GM19328 (cell line): ENCODE measurements around the gene SPTBN1.

Experiments
- ATAC-seq: cut with Tn5 transposase; IDR thresholded peaks from one replicate; pipeline ENCODE4 v1.9.1; 2021; ENCODE audit warnings: mild to moderate bottlenecking, moderate library complexity; ENCODE audit not compliant: unreplicated experiment

Gene SPTBN1

DNA sequence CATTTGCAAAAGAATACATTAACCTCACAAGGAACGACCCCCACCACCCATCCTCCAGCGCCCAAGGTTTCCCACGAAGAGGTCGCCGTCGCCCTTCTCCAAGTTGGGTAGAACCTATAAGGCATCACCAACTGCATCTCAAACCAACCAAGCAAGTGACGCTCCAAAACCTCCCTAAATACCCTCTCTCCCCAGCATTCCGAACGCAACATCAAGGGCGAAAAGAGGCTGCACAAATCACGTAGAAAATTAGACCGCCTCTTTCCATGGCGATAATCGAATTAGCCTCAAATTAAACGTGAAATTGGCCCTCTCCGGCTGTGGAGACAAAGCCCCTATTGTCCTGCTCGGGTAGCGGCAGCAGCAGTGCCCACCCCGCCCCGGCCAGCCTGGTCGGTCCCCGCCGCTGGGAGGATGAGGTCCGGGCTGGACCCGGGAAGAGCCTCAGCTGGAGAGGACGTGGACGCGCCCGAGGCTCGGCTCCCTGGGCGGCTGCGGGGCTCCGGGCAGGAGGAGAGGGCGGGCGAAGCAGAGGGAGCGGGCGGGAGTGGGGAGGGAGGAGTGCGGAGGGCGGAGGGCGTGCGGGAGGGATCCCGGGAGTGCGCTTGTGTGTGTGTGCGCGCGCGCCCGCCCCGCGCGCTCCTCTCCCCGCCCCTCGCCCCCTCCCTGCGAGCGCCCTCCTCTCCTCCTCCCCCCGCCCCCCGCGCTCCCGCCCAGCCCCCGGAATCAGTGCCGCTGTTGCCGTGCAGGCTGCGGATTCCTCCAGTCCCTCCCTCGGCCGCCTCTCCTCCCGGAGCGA is at the start of gene SPTBN1:
SPTBN1 (plus strand) TSS at position 765 of the 799 bp plus-strand sequence. CDS start 70,092 bp downstream, outside the sequence.
- no peak for ATAC-seq

DNA sequence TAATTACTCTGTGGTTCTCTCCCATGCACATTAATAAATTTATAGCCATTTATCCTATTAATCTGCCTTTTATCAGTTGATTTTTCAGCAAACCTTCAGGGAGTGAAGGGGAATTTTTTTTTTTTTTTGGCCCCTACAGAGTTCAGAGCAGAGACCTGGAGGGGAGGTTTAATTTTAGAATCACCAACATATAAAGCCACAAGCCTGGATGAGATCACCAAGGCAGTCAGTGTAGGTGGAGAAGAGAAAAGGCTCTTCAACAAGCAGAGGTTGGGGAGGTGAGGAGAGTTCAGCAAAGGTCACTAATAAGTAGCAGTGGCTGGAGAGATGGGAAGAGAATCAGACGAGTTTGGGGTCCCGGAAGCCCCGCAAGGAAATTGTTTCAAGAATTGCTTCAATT is 48.4 kb upstream of the SPTBN1 start:
- no peak for ATAC-seq

DNA sequence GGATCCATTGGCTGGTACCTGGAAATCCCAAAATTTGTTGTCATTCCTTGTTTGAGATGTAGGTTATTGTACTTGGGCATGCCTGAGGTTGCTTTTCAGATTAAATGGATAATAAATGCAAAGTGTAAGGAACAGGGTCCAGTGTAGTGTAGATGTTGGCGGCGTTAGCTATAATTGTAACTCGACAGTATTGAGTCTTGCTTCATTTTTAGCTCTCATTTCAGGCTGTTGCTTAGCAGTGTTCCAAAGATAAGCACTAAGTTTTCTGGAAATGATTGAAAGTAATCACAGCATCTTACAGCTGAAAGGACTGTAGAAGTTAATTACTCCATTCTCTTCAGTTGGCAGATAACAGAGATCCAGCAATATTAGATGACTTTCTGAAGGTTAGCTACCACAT is 47.8 kb upstream of the SPTBN1 start:
- ATAC-seq, result no peak

DNA sequence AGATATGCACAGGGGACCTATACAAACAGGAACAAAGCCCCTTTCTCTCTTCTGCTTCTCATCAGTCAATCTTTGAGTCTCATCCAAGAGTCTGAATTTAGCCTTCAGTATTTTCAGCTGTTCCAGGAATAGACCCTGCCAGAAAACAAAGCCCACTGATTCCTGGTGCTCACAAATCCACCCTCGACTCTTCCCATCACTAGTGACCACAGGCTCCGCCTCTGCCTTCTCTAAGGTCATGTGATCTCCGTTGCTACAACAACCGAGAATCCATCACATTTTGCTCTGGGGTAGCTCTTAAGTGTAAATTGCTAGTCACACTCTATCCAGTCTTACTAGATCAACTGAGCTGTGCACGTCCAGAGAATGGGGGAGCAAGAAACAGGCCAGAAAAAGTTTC is 46.4 kb upstream of the SPTBN1 start:
- no peak for ATAC-seq

DNA sequence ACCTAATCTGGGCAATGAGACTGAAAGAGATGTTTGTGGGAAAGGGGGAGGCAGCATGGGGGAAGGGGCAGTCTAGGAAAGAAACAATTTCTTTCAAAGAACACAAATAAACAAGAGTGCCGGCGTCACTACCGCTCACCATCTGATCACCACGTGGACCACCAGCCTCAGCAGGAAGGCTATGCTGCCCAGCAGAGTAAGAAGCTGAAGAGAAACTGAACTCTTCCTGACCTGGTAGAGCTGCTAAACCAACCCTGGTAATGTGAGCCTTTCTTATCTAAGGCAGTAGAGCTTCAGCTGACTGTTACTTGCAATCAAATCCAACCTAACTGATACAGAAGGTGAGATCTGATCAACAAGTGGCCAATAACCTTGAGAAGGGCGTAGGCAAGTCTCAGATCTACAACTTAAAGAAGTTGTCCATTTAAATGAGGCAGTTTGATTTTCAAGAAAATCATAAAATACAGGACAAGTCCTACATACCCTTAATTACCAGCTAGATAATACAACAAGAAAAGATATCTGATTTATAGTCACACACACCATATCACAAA is 44.2 kb upstream of the SPTBN1 start:
- ATAC-seq, result no peak

DNA sequence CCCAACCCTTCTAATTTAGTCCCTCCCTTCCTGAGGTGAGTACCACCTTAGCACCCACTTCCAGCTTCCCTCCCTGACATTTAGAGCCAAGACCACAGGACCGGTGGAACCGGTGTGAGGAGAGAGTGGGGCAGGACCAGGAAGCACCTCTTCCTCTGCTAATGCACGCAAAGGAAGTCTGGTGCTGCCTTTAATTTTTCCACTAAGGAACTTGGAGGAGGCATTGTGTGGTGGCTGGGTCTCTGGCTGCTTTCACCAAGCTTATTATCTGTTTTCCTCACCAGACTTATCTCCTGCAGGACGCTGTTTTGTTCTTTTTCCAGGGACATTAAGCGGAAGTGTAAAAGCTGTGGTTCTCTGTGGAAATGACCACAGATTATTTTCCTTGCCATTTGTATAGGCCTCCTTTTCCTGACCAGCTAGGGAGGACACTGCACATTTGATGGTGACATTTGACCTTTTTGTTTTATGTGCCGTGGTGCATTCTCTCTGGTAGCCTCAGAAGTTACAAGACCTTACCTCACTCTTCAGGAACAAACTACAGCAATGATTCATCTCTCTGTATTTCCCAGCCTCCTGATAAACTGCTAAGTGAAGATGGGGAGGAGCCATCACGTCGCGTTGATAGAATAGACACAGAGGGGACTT is 39.8 kb upstream of the SPTBN1 start:
- ATAC-seq, result no peak

DNA sequence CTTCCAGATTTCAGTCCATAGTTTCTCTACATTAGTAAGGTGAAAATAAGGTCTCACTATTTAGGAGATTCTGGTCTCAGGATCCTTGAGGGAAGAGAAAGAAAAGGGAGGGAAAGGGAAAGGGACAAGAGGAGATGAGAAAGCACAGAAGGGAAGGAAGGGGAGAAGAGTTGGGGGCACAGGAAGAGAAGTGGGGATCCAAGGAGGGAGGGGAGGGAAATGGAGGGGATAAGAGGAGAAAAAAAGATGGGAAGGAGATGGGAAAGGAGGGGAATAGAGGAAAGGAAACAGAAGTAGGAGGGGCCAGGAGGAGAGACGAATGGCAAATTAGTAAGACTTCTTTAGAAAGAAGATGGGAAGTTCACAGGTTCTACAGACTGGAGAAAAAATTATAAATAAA is 39.2 kb upstream of the SPTBN1 start:
- ATAC-seq, result no peak

DNA sequence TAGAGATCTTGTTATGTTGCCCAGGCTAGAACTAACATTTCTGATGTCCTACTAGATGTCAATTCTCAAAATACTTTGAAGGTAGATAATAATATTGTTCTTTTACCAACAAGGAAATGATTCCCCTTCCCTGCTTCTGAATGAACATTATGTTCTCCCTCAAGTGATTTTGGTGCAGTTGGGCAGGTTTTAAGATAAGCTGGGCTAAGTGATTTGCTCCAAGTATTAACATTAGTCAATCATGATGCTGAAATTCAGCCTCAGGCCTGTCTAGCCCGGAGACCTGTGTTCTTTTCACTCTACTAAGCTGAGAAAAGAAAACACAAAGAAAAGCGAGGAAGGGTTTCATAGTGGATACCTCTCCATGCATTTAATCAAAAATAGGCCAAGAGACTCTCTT is 38.5 kb upstream of the SPTBN1 start:
- ATAC-seq, result no peak

DNA sequence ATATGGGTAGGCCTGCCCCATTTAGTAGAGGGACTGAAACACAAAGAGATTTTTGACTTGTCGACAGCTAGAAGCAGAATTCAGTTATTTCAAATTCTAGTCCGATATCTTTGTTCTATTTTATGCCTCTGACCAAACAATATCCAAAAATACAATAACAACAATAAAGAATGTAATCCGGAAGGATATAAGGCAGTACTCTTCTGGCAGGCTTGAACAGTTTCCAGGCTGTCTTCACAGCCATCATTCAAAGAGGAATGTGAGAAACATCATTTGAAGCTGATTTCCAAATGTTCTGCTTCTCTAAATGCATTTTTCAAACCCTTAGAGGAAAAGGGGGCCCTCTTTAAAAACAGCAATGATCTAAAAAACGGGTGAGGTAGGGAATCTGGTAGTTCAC is 36.7 kb upstream of the SPTBN1 start:
- no peak for ATAC-seq

DNA sequence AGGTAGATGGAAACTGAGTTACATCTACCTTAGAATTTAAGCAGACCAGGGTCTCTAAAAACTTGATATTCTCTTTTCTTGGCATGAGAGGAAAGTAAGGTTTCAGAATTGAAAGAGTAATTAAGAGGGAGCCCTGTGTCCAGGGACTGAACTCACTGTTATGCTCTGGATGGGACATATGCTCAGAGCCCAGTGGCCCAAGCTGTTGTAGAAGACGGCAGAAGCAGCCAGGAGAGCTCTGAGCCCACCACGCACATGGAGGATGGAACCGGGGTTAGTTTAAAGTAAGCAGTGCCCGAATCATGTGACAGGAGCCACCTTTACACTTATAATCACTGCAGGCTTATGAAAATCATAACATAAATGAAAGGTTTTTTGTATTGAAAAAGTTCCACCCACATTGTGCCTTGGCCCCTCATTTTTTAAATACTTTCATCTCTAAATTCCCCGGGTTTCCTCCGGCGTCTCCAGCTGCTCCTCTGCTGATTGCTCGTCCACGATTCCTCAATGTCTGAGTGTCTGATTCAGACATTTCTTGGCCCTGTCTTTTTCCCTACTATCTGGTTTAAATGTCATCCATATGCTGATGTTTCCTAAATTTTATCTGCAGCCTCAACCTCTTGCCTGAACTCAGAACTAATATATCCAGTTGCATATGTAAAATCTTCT is 36.1 kb upstream of the SPTBN1 start:
- ATAC-seq, result no peak

DNA sequence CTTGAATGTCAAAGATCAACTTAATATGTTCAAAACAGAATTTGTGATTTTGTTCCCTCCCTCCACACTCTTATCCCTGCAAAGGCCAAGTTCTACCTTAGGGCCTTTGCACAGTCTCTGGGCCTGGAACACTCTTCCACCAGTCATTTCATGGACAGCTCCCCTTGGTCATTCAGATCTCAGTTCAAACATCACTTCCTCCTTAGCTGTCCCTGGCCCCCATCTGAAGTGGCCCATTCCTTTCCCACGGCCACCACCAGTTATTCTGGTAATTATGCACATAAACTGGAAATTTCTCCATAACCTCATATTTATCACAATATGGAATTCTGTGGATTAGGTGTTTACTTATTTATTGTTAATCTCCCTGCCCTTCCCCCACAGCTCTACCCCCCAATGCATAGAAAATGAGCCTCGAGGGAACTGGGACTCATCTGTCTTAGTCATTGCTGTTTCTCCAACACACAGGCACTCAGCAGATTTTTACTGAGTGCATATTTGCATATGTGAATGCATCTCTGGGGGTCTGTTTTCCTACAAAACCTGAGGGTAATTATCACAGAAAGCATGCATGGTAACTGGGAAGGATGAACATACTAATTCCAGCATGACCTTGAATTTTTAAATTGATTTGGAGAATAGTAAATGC is 35.5 kb upstream of the SPTBN1 start:
- no peak for ATAC-seq

DNA sequence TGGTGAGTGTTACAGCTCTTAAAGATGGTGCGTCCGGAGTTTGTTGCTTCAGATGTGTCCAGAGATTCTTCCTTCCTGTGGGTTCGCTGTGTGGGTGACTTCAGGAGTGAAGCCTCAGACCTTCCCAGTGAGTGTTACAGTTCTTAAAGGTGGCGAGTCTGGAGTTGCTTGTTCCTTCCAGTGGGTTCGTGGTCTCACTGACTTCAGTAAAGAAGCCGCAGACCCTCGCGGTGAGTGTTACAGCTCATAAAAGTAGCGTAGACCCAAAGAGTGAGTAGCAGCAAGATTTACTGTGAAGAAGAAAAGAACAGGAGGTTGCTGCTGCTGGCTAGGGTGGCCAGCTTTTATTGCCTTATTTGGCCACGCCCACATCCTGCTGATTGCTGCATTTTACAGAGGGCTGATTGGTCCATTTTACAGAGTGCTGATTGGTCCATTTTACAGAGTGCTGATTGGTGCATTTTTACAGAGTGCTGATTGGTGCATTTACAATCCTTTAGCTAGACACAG is 34.0 kb upstream of the SPTBN1 start:
- no peak for ATAC-seq

DNA sequence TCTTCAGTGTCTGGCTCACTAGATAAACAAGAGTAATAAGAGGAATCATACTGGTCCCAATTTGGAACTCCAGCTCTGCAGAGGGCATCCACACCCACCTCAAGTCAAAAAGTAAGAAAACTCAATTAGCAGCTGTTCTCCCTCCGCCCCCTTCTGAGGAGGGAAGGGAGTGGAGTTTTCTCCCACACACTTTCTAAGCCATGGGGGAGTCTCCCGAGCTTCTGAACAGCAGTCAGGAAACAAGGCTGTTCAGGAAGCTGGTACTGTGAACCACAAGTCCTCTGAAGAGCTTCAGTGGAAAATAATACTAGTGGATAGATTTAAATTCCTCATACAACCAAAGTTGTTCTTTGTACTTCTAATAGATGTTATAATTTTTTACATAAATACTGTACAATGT is 32.9 kb upstream of the SPTBN1 start:
- no peak for ATAC-seq

DNA sequence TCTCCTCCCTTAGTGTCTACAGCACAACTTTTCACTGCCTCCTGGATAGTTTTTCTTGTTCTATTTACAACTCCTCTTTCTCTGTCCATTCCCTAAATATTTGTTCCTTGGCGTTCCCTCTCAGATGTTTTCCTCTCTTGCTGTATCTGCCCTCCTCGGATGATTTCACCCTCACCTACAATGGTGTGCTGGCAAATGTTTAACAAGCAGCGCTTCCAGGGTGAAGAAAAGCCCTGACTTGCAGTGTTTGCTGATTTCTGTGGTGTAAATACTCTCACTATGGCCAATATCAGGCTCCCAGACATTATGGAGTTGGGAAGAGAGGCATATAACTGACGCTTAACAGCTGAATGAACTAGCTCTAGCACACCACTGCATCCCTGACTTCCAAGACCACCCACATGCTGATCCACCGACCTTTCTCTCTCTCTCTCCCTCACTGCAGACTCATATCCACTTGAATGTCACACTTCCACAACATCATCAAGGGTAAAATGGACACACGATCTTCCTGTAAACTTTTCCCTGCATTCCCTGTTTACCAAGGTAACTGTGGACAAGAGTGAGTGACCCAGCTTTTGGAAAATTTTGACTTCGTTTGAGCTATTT is 31.5 kb upstream of the SPTBN1 start:
- ATAC-seq, result no peak

DNA sequence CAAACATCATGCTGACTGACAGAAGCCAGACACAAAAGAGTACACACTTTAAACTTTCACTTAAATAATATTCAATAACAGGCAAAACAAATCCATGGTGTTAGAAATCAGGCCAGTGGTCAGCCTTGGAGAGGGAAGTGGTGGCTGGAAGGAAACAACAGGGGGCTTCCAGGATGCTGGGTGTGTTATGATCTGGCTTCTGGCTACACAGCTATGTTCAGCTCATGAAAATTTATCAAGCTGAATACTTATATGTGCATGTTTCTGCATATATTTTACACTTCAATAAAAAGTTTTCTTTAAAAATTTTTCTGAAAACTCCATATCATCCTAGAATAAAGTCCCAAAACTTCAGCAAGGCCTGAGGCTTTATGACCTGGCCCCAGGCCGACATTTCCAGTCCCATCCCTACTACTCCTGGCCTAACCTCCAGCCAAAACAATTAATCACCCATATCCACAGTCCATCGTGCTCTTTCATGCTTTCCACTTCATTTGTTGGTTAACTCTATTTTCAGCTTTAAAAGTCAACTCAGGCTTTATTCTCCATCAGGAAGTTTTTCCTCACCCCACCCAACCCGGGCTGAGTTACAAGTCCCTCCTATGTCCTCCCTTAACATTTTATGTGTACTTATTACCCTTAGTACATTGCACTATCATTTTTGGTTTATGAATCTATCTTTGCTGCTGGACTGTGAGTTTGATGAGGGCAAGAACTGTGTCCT is 27.9 kb upstream of the SPTBN1 start:
- no peak for ATAC-seq

DNA sequence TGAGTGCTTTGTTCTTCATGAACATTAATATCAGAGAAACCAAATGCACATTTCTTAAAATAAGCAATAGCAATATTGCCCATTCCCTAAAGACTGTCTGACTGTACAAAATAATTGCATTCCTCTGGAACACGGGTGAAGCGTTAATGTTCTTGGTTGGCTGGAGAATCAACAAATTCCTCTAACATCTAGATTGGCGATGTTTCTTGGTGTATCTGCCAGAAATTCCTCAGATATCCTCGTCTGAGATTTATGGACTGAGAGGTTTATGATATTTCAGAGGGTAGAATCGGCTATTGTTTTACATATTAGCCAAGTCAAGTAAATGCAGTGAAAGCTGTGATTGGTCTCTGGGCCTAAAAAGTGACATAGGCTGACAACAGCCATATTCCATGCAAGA is 27.1 kb upstream of the SPTBN1 start:
- ATAC-seq, result no peak

DNA sequence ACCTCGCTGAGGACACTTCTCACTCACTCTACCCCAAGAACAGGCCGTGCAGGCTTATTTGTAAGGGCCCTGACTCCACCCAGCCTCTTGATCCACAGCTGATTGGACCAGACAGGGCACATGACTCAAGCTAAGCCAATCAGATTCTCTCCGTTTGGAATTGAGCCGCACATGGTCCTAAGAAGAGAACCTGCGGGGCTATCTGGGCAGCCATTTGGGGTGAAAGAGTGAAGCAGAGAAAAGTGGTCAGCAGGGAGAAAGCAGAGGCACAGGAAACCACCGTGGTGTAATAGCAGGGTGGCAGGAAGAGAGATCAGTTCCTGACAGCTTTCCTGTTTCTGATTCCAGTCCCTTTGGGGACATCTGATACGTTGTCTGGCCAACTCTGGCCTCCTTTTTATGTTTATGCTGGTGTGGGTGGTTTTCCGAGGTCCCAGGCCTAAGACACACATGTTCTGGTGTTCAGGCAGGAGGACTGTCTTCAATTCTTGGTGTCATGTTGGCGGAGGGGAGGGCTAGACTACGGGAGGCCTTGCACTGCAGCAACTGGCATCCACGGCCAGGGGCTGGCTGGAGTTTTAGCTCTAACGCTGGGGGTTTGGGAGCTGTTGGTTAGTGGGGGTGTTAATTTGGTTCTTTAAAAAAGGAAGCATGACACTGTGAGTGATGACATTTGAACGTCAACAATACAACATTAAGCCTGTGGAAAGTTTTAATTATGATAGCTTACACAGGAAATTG is 26.1 kb upstream of the SPTBN1 start:
- ATAC-seq, result no peak

DNA sequence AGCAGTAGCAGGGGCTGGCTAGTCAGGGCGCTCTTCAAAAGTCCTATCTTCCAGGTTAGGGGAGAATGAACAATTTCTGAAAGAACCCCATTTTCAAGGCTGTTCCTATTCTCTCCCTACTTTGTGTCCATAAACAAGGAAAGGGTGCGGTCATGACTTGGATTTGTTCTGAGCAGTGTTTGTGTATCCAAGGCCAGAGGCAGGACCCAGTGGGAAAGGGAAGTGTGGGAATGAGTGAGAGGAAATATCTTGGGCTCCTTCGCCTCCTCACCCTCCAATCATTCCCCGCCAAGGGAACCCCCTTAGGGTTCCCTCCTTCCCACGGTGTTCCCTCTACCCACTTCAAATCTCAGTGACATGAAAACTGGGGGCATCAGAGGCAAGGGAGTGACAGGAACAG is 25.5 kb upstream of the SPTBN1 start:
- ATAC-seq, result no peak
